Left kidney (tissue), 2 donors: ENCODE measurements around the gene CCDC33. TPM values are rescaled to one million over a fixed set of nuclear protein-coding genes. Genes with fewer than 3 reads are reported as not detected.
"Not testable (repeated sequence)": the region's sequence is repeated elsewhere in the genome, so short reads cannot be mapped to it uniquely, and the experiment has no call there.

Experiments
- DNase-seq: peaks from one replicate; pipeline ENCODE4 v3.0.0-alpha.2; 2013
- polyA plus RNA-seq: library from polyadenylated mRNA; unstranded; fragments of 120-200 nt; gene quantifications from one replicate; pipeline ENCODE4 v1.2.1, GENCODE V29; 2013; ENCODE audit not compliant: insufficient read length

CCDC33 gene
- polyA plus RNA-seq, 1 donor, result 9.0 TPM

- not testable (repeated sequence) for DNase-seq
Observed at GRCh38 chr15:74360855-74361254, 124.7 kb downstream of the CCDC33 start.

GRCh38 chr15:74362482-74362881 is 126.4 kb downstream of the CCDC33 start:
- no peak for DNase-seq

- DNase-seq, result no peak
Observed at GRCh38 chr15:74364936-74365597, 128.9 kb downstream of the CCDC33 start.

- peak; percentile 42 for DNase-seq
Observed at GRCh38 chr15:74365598-74366445, 129.7 kb downstream of the CCDC33 start.

GRCh38 chr15:74367296-74367854 is 131.2 kb downstream of the CCDC33 start, which contains the start of gene CYP11A1:
TSS of gene CYP11A1 (minus strand) at chr15:74367646. CDS start at chr15:74367585, 61 bp downstream.
- no peak for DNase-seq

- DNase-seq, result no peak
Observed at GRCh38 chr15:74368121-74368520, 132.0 kb downstream of the CCDC33 start.

- no peak for DNase-seq
Observed at GRCh38 chr15:74369084-74369745, 133.1 kb downstream of the CCDC33 start.

GRCh38 chr15:74369756-74370155 is 133.6 kb downstream of the CCDC33 start:
- no peak for DNase-seq

- no peak for DNase-seq
Observed at GRCh38 chr15:74370471-74370870, 134.3 kb downstream of the CCDC33 start.

- DNase-seq, result no peak
Observed at GRCh38 chr15:74373056-74373650, 137.0 kb downstream of the CCDC33 start.

- DNase-seq, result peak; percentile 87
Observed at GRCh38 chr15:74373731-74374647, 137.9 kb downstream of the CCDC33 start.

- no peak for DNase-seq
Observed at GRCh38 chr15:74374648-74375302, 138.6 kb downstream of the CCDC33 start.

- peak; percentile 85 for DNase-seq
Observed at GRCh38 chr15:74375303-74375693, 139.2 kb downstream of the CCDC33 start.

GRCh38 chr15:74376226-74376625 is 140.1 kb downstream of the CCDC33 start:
- DNase-seq, result no peak

- no peak for DNase-seq
Observed at GRCh38 chr15:74376825-74377581, 140.9 kb downstream of the CCDC33 start.

- DNase-seq, result no peak
Observed at GRCh38 chr15:74377831-74378766, 142.0 kb downstream of the CCDC33 start.

- DNase-seq, result peak; percentile 68
Observed at GRCh38 chr15:74378848-74379247, 142.7 kb downstream of the CCDC33 start.
